HUDEP-2 (cell line): Measurements from ENCODE around the gene LMAN1L.

Experiments
- DNase-seq, 76 experiments: peaks; one replicate each; lab custom pipeline; 2025; ENCODE audit not compliant: unreplicated experiment in 76 of 76; lab: John Stamatoyannopoulos, UW

The LMAN1L gene

DNA sequence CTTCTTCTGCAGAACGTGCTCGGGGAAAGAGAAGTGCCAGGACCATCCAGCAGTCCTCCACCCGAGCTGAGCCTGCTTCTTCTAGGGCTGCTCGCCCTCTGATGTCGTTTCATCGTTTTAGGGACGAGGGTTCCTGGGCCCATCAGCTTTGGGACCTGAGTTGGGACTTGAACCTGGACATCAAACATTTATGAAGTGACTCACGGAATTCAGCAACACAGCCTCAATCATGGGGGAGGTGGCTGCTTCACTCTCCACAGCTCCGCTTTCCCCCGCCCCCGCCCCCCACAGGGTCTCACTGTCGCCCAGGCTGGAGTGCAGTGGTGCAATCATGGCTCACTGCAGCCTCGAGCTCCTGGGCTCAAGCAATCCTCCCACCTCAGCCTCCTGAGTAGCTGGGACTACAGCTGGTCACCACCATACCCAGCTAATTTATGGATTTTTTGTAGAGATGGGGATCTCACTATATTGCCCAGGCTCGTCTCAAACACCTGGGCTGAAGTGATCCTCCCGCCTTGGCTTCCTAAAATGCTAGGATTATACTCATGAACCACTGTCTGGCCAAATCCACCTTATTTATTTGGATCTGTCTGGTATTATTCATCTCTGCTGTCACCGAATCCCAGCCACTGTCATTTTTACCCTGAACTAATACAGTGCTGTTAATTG is 61.3 kb downstream of the LMAN1L start:
- no peak for DNase-seq
